ENCODE results near the gene DPY19L1.
"Not testable (repeated sequence)": the region's sequence is repeated elsewhere in the genome, so short reads cannot be mapped to it uniquely, and the experiment has no call there.

Gene DPY19L1

GRCh38 chr7:34928560-34928959, 108.7 kb downstream of the DPY19L1 start:
- peaks cover 0 to 5% (median 4%) of the 10 kb centered on the region in 5 donors for H3K36me3 ChIP-seq (ENCODE audit: control insufficient read depth in 5 of 5, insufficient read depth in 5 of 5, low read length in 5 of 5)

DNA sequence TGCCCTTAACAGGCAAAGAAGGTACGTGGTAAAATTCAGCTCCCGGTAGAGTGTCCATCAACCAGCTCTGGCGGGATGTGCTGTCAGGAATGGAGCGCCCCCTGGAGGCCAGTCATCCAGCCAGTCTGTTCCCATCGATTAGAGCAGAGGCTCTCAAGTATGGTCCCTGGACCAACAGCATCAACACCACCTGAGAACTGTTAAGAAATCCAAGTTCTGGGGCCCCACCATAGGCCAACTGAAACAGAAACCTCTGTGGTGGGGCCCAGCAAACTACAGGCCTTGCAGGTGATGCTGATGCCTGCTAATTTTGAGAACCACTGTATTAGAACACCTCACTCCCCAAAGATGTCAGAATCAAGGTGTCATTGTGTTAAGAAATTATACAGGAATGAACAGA, 109.2 kb downstream of the DPY19L1 start:
- Histone ChIP-seq H3K9ac (ENCODE audit: low read length in 5 of 5) (no peak overlapping the region), H3K36me3 (ENCODE audit: control insufficient read depth in 5 of 5, insufficient read depth in 5 of 5, low read length in 5 of 5) (peaks cover 0 to 4% (median 2%) of the 10 kb centered on the region in 5 donors), H3K4me3 (ENCODE audit: low read depth in 1 of 5, low read length in 5 of 5) (no peak overlapping the region), H3K4me1 (ENCODE audit: control insufficient read depth in 5 of 5, insufficient read depth in 5 of 5, low read length in 5 of 5) (no peaks in the 10 kb centered on the region), H3K9me3 (ENCODE audit: control insufficient read depth in 5 of 5, low read length in 5 of 5) (no peaks in the 10 kb centered on the region), H3K27me3 (ENCODE audit: control insufficient read depth in 5 of 5, insufficient read depth in 4 of 5, low read length in 5 of 5) (no peaks in the 10 kb centered on the region), H3K27ac (ENCODE audit: low read depth, low read length) (no peak overlapping the region)

More at GRCh38 chr7:34928560-34928959, 108.7 kb downstream of the DPY19L1 start:
- Histone ChIP-seq H3K4me1 (ENCODE audit: control insufficient read depth in 5 of 5, insufficient read depth in 5 of 5, low read length in 5 of 5) (no peaks in the 10 kb centered on the region), H3K27me3 (ENCODE audit: control insufficient read depth in 5 of 5, insufficient read depth in 4 of 5, low read length in 5 of 5) (no peaks in the 10 kb centered on the region), H3K4me3 (ENCODE audit: low read depth in 1 of 5, low read length in 5 of 5) (no peak overlapping the region), H3K9me3 (ENCODE audit: control insufficient read depth in 5 of 5, low read length in 5 of 5) (no peaks in the 10 kb centered on the region), H3K27ac (ENCODE audit: low read depth, low read length) (no peak overlapping the region), H3K9ac (ENCODE audit: low read length in 5 of 5) (no peak overlapping the region)

DNA sequence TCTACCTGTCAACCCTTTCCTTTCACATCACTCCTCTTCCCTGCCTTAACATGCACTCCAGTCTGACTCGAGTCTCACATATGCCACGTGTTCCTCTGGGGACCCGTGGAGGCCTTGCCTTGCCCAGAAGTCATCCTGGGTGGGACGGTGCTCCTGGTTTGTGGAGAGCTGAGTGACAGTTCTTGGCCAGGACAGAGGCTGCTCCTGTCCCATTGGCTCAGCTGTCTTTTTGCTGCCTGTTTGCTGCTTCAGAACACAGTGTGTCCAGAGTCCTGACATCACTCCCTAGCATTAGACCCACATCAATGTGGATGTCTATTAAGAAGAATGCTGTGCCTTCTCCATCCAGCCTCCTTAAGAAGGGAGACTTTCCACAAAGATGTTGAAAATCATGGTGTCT, 116.8 kb downstream of the DPY19L1 start:
- not testable (repeated sequence) for H3K36me3 ChIP-seq (ENCODE audit: control insufficient read depth in 5 of 5, insufficient read depth in 5 of 5, low read length in 5 of 5); H3K4me3 ChIP-seq (ENCODE audit: low read depth in 1 of 5, low read length in 5 of 5); H3K9me3 ChIP-seq (ENCODE audit: control insufficient read depth in 5 of 5, low read length in 5 of 5); H3K27ac ChIP-seq (ENCODE audit: low read depth, low read length); H3K4me1 ChIP-seq (ENCODE audit: control insufficient read depth in 5 of 5, insufficient read depth in 5 of 5, low read length in 5 of 5); H3K9ac ChIP-seq (ENCODE audit: low read length in 5 of 5); H3K27me3 ChIP-seq (ENCODE audit: control insufficient read depth in 5 of 5, insufficient read depth in 4 of 5, low read length in 5 of 5)

- H3K4me1 ChIP-seq (ENCODE audit: control insufficient read depth in 5 of 5, insufficient read depth in 5 of 5, low read length in 5 of 5); H3K27me3 ChIP-seq (ENCODE audit: control insufficient read depth in 5 of 5, insufficient read depth in 4 of 5, low read length in 5 of 5); H3K9ac ChIP-seq (ENCODE audit: low read length in 5 of 5); H3K27ac ChIP-seq (ENCODE audit: low read depth, low read length); H3K36me3 ChIP-seq (ENCODE audit: control insufficient read depth in 5 of 5, insufficient read depth in 5 of 5, low read length in 5 of 5); H3K4me3 ChIP-seq (ENCODE audit: low read depth in 1 of 5, low read length in 5 of 5); H3K9me3 ChIP-seq (ENCODE audit: control insufficient read depth in 5 of 5, low read length in 5 of 5): not testable (repeated sequence)
Observed at GRCh38 chr7:34919038-34919437, 118.2 kb downstream of the DPY19L1 start.

GRCh38 chr7:34918198-34918861, 119.0 kb downstream of the DPY19L1 start:
- H3K4me3 ChIP-seq (ENCODE audit: low read depth in 1 of 5, low read length in 5 of 5); H3K9me3 ChIP-seq (ENCODE audit: control insufficient read depth in 5 of 5, low read length in 5 of 5); H3K36me3 ChIP-seq (ENCODE audit: control insufficient read depth in 5 of 5, insufficient read depth in 5 of 5, low read length in 5 of 5); H3K27ac ChIP-seq (ENCODE audit: low read depth, low read length); H3K27me3 ChIP-seq (ENCODE audit: control insufficient read depth in 5 of 5, insufficient read depth in 4 of 5, low read length in 5 of 5); H3K4me1 ChIP-seq (ENCODE audit: control insufficient read depth in 5 of 5, insufficient read depth in 5 of 5, low read length in 5 of 5); H3K9ac ChIP-seq (ENCODE audit: low read length in 5 of 5): not testable (repeated sequence)

GRCh38 chr7:34917515-34917914, 119.8 kb downstream of the DPY19L1 start:
- not testable (repeated sequence) for H3K4me1 ChIP-seq (ENCODE audit: control insufficient read depth in 5 of 5, insufficient read depth in 5 of 5, low read length in 5 of 5); H3K36me3 ChIP-seq (ENCODE audit: control insufficient read depth in 5 of 5, insufficient read depth in 5 of 5, low read length in 5 of 5); H3K27ac ChIP-seq (ENCODE audit: low read depth, low read length); H3K27me3 ChIP-seq (ENCODE audit: control insufficient read depth in 5 of 5, insufficient read depth in 4 of 5, low read length in 5 of 5); H3K9me3 ChIP-seq (ENCODE audit: control insufficient read depth in 5 of 5, low read length in 5 of 5); H3K9ac ChIP-seq (ENCODE audit: low read length in 5 of 5); H3K4me3 ChIP-seq (ENCODE audit: low read depth in 1 of 5, low read length in 5 of 5)

DNA sequence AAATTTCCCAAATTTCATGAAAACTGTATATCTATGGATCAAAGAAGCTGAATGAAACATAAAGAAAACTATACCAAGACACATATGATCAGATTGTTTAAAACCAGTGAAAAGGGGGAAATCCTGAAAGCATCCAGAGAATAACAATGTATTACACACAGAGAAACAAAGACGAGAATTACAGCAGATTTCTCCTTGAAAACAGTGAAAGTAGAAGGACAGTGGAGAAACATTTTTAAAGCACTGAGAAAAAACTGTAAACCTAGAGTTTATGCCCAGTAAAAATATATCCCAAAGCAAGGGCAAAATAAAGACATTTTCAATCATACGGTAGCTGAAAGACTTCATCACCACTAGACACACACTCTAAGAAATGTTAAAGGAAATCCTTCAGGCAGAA, 121.0 kb downstream of the DPY19L1 start:
- no peak overlapping the region for H3K4me3 ChIP-seq (ENCODE audit: low read depth in 1 of 5, low read length in 5 of 5)
- H3K4me1 ChIP-seq (ENCODE audit: control insufficient read depth in 5 of 5, insufficient read depth in 5 of 5, low read length in 5 of 5): no peaks in the 10 kb centered on the region
- H3K9me3 ChIP-seq (ENCODE audit: control insufficient read depth in 5 of 5, low read length in 5 of 5): peaks cover 0 to 8% (median 0%) of the 10 kb centered on the region in 5 donors
- no peaks in the 10 kb centered on the region for H3K36me3 ChIP-seq (ENCODE audit: control insufficient read depth in 5 of 5, insufficient read depth in 5 of 5, low read length in 5 of 5)
- H3K27me3 ChIP-seq (ENCODE audit: control insufficient read depth in 5 of 5, insufficient read depth in 4 of 5, low read length in 5 of 5): peaks cover 0 to 2% (median 0%) of the 10 kb centered on the region in 5 donors
- no peak overlapping the region for H3K9ac ChIP-seq (ENCODE audit: low read length in 5 of 5)
- no peak overlapping the region for H3K27ac ChIP-seq (ENCODE audit: low read depth, low read length)

DNA sequence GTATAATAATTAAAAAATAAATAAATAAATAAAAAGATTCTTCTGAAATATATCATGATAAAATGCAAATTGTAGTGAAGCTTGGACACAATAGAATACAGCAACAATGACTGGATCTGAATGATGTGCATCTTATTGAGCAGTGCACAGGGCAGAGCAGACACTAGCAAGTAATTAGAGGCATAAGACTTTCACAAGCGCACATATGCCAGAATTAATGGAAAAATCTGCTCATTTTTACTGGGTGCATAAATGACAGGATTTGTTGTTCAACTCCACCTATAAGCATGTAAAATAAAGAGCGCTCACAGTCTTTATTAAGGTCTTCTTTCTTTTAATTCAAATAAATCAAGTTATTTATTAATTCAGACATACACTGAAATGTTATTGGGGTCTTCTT, 125.0 kb downstream of the DPY19L1 start:
- H3K27ac ChIP-seq (ENCODE audit: low read depth, low read length): no peak overlapping the region
- no peak overlapping the region for H3K9ac ChIP-seq (ENCODE audit: low read length in 5 of 5)
- H3K4me3 ChIP-seq (ENCODE audit: low read depth in 1 of 5, low read length in 5 of 5): no peak overlapping the region
- H3K9me3 ChIP-seq (ENCODE audit: control insufficient read depth in 5 of 5, low read length in 5 of 5): peaks cover 0 to 8% (median 0%) of the 10 kb centered on the region in 5 donors
- H3K36me3 ChIP-seq (ENCODE audit: control insufficient read depth in 5 of 5, insufficient read depth in 5 of 5, low read length in 5 of 5): no peaks in the 10 kb centered on the region
- no peaks in the 10 kb centered on the region for H3K4me1 ChIP-seq (ENCODE audit: control insufficient read depth in 5 of 5, insufficient read depth in 5 of 5, low read length in 5 of 5)
- H3K27me3 ChIP-seq (ENCODE audit: control insufficient read depth in 5 of 5, insufficient read depth in 4 of 5, low read length in 5 of 5): no peaks in the 10 kb centered on the region

GRCh38 chr7:34906266-34906850, 130.9 kb downstream of the DPY19L1 start:
- H3K36me3 ChIP-seq (ENCODE audit: control insufficient read depth in 5 of 5, insufficient read depth in 5 of 5, low read length in 5 of 5); H3K9me3 ChIP-seq (ENCODE audit: control insufficient read depth in 5 of 5, low read length in 5 of 5); H3K4me3 ChIP-seq (ENCODE audit: low read depth in 1 of 5, low read length in 5 of 5): not testable (repeated sequence)

GRCh38 chr7:34904987-34905386, 132.3 kb downstream of the DPY19L1 start:
- no peak overlapping the region for H3K4me3 ChIP-seq (ENCODE audit: low read depth in 1 of 5, low read length in 5 of 5)
- peaks cover 0 to 2% (median 0%) of the 10 kb centered on the region in 5 donors for H3K27me3 ChIP-seq (ENCODE audit: control insufficient read depth in 5 of 5, insufficient read depth in 4 of 5, low read length in 5 of 5)
- H3K9me3 ChIP-seq (ENCODE audit: control insufficient read depth in 5 of 5, low read length in 5 of 5): no peaks in the 10 kb centered on the region

More at GRCh38 chr7:34906266-34906850, 130.9 kb downstream of the DPY19L1 start:
- not testable (repeated sequence) for H3K9ac ChIP-seq (ENCODE audit: low read length in 5 of 5); H3K4me1 ChIP-seq (ENCODE audit: control insufficient read depth in 5 of 5, insufficient read depth in 5 of 5, low read length in 5 of 5); H3K27ac ChIP-seq (ENCODE audit: low read depth, low read length); H3K27me3 ChIP-seq (ENCODE audit: control insufficient read depth in 5 of 5, insufficient read depth in 4 of 5, low read length in 5 of 5)

More at GRCh38 chr7:34904987-34905386, 132.3 kb downstream of the DPY19L1 start:
- Histone ChIP-seq H3K4me1 (ENCODE audit: control insufficient read depth in 5 of 5, insufficient read depth in 5 of 5, low read length in 5 of 5) (no peaks in the 10 kb centered on the region), H3K36me3 (ENCODE audit: control insufficient read depth in 5 of 5, insufficient read depth in 5 of 5, low read length in 5 of 5) (no peaks in the 10 kb centered on the region), H3K9ac (ENCODE audit: low read length in 5 of 5) (no peak overlapping the region), H3K27ac (ENCODE audit: low read depth, low read length) (no peak overlapping the region)
